GM12891 (cell line): Measurements from ENCODE around the gene CLEC9A.

Source experiments
- DNase-seq: peaks from one replicate; pipeline ENCODE4 v3.0.0; 2011; ENCODE audit warnings: low spot score; ENCODE audit not compliant: insufficient read length
- FAIRE-seq: peaks from 2 replicates; lab custom pipeline; 2011; peaks lifted over from hg19 to GRCh38; lab: Jason Lieb, UNC
- PAX5 ChIP-seq: IDR thresholded peaks from 2 replicates; pipeline ENCODE4 v1.6.1; 2011; ENCODE audit warnings: low read length, moderate library complexity, mild to moderate bottlenecking; ENCODE audit not compliant: insufficient read depth, severe bottlenecking
- POLR2A ChIP-seq: IDR thresholded peaks from 2 replicates; pipeline ENCODE4 v1.6.1; 2011; ENCODE audit warnings: low read depth, low read length, control low read depth
- POLR2AphosphoS5 ChIP-seq: IDR thresholded peaks from 2 replicates; pipeline ENCODE4 v1.6.1; 2011; ENCODE audit warnings: low read depth, low read length, control low read depth
- POU2F2 ChIP-seq: IDR thresholded peaks from 2 replicates; pipeline ENCODE4 v1.6.1; 2011; ENCODE audit warnings: low read depth, mild to moderate bottlenecking, control low read depth, low read length, moderate library complexity
- SPI1 ChIP-seq: IDR thresholded peaks from 2 replicates; pipeline ENCODE4 v1.6.1; 2011; ENCODE audit warnings: low read depth, low read length, control low read depth
- TAF1 ChIP-seq: IDR thresholded peaks from 2 replicates; pipeline ENCODE4 v1.6.1; 2011; ENCODE audit warnings: low read depth, low read length, control low read depth

Gene CLEC9A

GRCh38 chr12:10058387-10058786, 27.9 kb downstream of the CLEC9A start:
- FAIRE-seq (no peak), DNase-seq (no peak)
- no peak for TF ChIP-seq POU2F2
- no peak for TF ChIP-seq SPI1
- TF ChIP-seq PAX5: no peak
- TF ChIP-seq POLR2AphosphoS5: no peak
- TF ChIP-seq TAF1: no peak
- no peak for TF ChIP-seq POLR2A

DNA sequence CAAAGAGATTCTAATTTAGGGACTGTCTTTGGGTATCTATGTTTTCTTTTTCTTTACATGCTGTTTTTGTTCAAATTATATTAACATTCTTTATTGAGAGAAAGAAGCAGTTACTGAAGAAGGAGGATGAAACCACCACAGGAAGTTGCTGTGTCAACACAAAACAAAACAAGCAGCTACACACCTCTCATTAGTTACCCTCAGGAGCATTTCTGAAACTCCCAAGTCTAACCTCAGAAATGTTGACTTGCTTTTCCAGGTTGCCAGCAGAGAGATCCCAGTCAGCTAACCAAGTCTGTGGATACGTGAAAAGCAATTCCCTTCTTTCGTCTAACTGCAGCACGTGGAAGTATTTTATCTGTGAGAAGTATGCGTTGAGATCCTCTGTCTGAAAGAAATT, 34.8 kb downstream of the CLEC9A start:
- no peak for FAIRE-seq
- no peak for DNase-seq
- TF ChIP-seq POLR2A (no peak), POU2F2 (no peak), PAX5 (no peak), SPI1 (no peak), POLR2AphosphoS5 (no peak), TAF1 (no peak)

GRCh38 chr12:10067264-10067663, 36.8 kb downstream of the CLEC9A start:
- TF ChIP-seq PAX5: no peak
- TF ChIP-seq POU2F2: no peak
- TF ChIP-seq SPI1: no peak
- TF ChIP-seq TAF1: no peak
- TF ChIP-seq POLR2AphosphoS5: no peak
- TF ChIP-seq POLR2A: no peak
- no peak for FAIRE-seq
- no peak for DNase-seq

DNA sequence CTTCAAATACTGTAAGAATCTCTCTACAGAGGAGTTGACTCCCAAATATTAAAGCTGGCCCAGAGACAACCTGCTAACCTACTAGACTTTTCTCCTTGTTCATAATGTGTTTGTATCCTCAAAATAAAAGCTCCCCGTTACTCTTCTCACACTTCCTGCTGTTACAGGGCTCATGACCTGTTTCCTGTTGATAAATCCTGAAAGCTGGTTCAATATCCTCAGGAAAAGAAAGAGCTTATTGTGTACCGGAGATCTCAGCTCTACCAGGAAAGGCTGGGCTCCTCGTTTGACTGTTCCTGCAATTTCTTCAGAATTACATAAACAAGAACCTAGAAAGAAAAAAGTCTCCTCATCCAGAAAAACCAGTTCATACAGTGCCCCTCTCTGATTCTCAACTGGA, 37.5 kb downstream of the CLEC9A start:
- TF ChIP-seq SPI1 (no peak), POLR2A (no peak), TAF1 (no peak), POU2F2 (no peak), PAX5 (no peak), POLR2AphosphoS5 (no peak)
- FAIRE-seq: no peak

GRCh38 chr12:10068644-10069043, 38.2 kb downstream of the CLEC9A start:
- TF ChIP-seq POLR2A: no peak
- no peak for TF ChIP-seq POLR2AphosphoS5
- no peak for TF ChIP-seq TAF1
- no peak for TF ChIP-seq PAX5
- no peak for TF ChIP-seq SPI1
- TF ChIP-seq POU2F2: no peak
- DNase-seq (no peak), FAIRE-seq (no peak)

More for the DNA sequence above, 37.5 kb downstream of the CLEC9A start:
- no peak for DNase-seq

DNA sequence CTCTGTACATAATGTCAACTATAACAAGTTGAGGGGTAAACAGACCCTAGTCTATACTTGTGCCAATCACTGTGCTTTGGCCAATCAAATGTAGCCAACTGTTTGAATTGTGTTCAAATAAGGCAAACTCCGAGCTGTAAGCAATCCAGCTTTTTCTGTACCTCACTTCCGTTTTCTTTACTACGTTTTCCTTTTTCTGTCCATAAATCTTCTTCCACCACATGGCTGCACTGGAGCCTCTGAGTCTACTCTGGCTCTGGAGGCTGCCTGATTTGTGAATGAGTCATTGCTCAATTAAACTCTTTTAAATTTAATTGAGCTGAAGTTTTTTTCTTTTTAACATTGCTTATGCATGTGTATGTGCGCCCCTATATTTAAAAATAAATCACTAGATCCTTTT, 38.6 kb downstream of the CLEC9A start:
- no peak for DNase-seq
- TF ChIP-seq POU2F2 (no peak), TAF1 (no peak), SPI1 (no peak), POLR2A (no peak), POLR2AphosphoS5 (no peak), PAX5 (no peak)
- FAIRE-seq: no peak

- TF ChIP-seq TAF1: no peak
- TF ChIP-seq PAX5: no peak
- TF ChIP-seq POU2F2: no peak
- no peak for TF ChIP-seq POLR2AphosphoS5
- TF ChIP-seq SPI1: no peak
- TF ChIP-seq POLR2A: no peak
- no peak for DNase-seq
- no peak for FAIRE-seq
Observed at GRCh38 chr12:10069976-10070375, 39.5 kb downstream of the CLEC9A start.

GRCh38 chr12:10070380-10070779, 39.9 kb downstream of the CLEC9A start:
- TF ChIP-seq SPI1 (peak; percentile 83), TAF1 (no peak)
- FAIRE-seq (no peak), DNase-seq (no peak)

DNA sequence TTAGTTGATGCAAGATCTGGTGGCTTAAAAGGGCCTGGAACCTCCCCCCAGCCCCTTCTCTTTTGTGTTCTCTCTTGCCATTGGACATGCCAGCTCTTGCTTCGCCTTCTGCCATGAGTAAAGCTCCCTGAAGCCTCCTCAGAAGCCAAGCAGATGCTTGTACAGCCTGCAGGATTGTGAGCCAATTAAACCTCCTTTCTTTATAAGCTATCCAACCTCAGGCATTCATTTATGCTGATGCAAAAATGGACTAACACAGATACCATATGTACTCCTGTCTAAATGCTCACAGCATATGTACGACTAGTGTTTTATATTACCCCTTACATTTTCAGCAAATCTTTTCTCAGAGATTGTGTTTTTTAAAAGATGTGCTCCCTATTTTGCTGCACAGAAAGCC, 41.6 kb downstream of the CLEC9A start:
- DNase-seq: no peak
- TF ChIP-seq POLR2AphosphoS5 (no peak), POLR2A (no peak), PAX5 (no peak), POU2F2 (no peak), SPI1 (no peak), TAF1 (no peak)
- no peak for FAIRE-seq

DNA sequence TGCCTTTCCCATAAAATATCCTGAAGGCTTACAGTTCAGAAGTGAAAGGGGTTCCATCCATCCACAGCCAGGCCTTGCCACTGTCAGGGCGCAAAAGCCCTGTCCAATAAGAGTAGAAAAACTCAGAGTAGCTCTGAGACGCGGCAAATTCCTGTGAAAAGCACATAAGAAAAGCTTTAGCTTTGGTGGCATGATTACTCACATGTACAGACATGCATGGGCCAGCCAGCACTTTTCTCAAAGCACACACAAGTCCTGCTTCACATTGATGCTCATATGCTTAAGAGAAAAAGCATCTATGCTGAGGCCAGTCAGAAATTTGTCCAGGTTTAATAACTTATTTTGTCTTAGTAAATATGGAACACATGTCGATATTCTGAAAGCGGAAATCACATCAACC, 42.8 kb downstream of the CLEC9A start:
- DNase-seq (no peak), FAIRE-seq (no peak)
- TF ChIP-seq POLR2A (no peak), TAF1 (no peak), SPI1 (no peak), POLR2AphosphoS5 (no peak), PAX5 (no peak), POU2F2 (no peak)
